Endothelial cell of umbilical vein (primary cell): ENCODE results near the gene MRPL4. TPM values are rescaled to one million over a fixed set of nuclear protein-coding genes. Genes with fewer than 3 reads are reported as not detected.

Experiments
- BruUV-seq: library from RNA; stranded (reverse); fragments of 400-500 nt; replicated peaks from 2 replicates; lab custom pipeline; 2021; lab: Mats Ljungman, UMichigan
- CTCF ChIA-PET: fragments of 300-600, 350-600 bp; sonication (Branson Sonifier 250); formaldehyde crosslinking; loops from one replicate; lab custom pipeline; 2021; ENCODE audit warnings: antibody characterized with exemption, inconsistent platforms; lab: Charles Lee
- POLR2A ChIA-PET: fragments of 300-600, 350-600 bp; sonication (Branson Sonifier 250); formaldehyde crosslinking; loops from one replicate; lab custom pipeline; 2021; ENCODE audit warnings: antibody characterized with exemption, inconsistent platforms; lab: Charles Lee
- DNase-seq: peaks from one replicate; pipeline ENCODE4 v3.0.0-alpha.2; 2011; ENCODE audit warnings: low read depth, low spot score
- FAIRE-seq: peaks from 2 replicates; lab custom pipeline; 2011; peaks lifted over from hg19 to GRCh38; lab: Jason Lieb, UNC
- H2AFZ ChIP-seq: 2 replicates; pipeline ENCODE4 v1.6.0; 2012; ENCODE audit warnings: low read depth, low read length, control low read depth, inconsistent platforms
- H3K27ac ChIP-seq: 2 replicates; pipeline ENCODE4 v1.5.1; 2011; ENCODE audit warnings: low read depth, mild to moderate bottlenecking, control low read depth, low read length, moderate library complexity; ENCODE audit not compliant: insufficient read depth
- H3K27me3 ChIP-seq, 2 experiments: 2 replicates each; pipeline versions ENCODE4 v1.6.0 to v1.6.1; 2011; ENCODE audit warnings: low read length in 2 of 2, mixed read lengths in 1 of 2; ENCODE audit not compliant: control insufficient read depth in 2 of 2, insufficient read depth in 2 of 2
- H3K36me3 ChIP-seq, 2 experiments: 2 replicates in 1 of 2; 3 replicates in 1 of 2; pipeline ENCODE4 v1.5.1; 2011; ENCODE audit warnings: low read length in 2 of 2, mild to moderate bottlenecking in 1 of 2, moderate library complexity in 1 of 2; ENCODE audit not compliant: control insufficient read depth in 2 of 2, insufficient read depth in 2 of 2; ENCODE audit errors: extremely low read depth in 1 of 2
- H3K4me1 ChIP-seq: 3 replicates; pipeline ENCODE4 v1.5.1; 2011; ENCODE audit warnings: mild to moderate bottlenecking, low read length; ENCODE audit not compliant: control insufficient read depth, insufficient read depth; ENCODE audit errors: extremely low read depth
- H3K4me2 ChIP-seq: 2 replicates; pipeline ENCODE4 v1.6.1; 2011; ENCODE audit warnings: low read length, control low read depth, mixed read lengths; ENCODE audit not compliant: insufficient read depth
- H3K4me3 ChIP-seq, 3 experiments: fragments of 200-600 bp in 1 of 3; sonication (generic), shearing (Covaris generic) in 1 of 3; replicated peaks in 1 of 3; 2 replicates each; pipeline ENCODE4 v1.5.1; 2011 to 2016; ENCODE audit warnings: control low read depth in 3 of 3, low read length in 3 of 3, mild to moderate bottlenecking in 2 of 3, inconsistent platforms in 1 of 3, low read depth in 1 of 3, moderate library complexity in 1 of 3; ENCODE audit not compliant: insufficient read depth in 1 of 3
- H3K79me2 ChIP-seq: 2 replicates; pipeline ENCODE4 v1.6.0; 2012; ENCODE audit warnings: low read length, inconsistent platforms; ENCODE audit not compliant: control insufficient read depth, insufficient read depth
- H3K9ac ChIP-seq: replicated peaks from 2 replicates; pipeline ENCODE3; 2011; ENCODE audit warnings: low read length, control low read depth; ENCODE audit not compliant: insufficient read depth; ENCODE audit errors: extremely low read depth
- H3K9me1 ChIP-seq: replicated peaks from 3 replicates; pipeline ENCODE4 v1.6.0; 2011; ENCODE audit warnings: mild to moderate bottlenecking, low read length; ENCODE audit not compliant: control insufficient read depth, insufficient read depth; ENCODE audit errors: extremely low read depth
- H3K9me3 ChIP-seq: replicated peaks from 2 replicates; pipeline ENCODE4 v1.5.1; 2012; ENCODE audit warnings: low read length, inconsistent platforms; ENCODE audit not compliant: control insufficient read depth, insufficient read depth
- H4K20me1 ChIP-seq: replicated peaks from 2 replicates; pipeline ENCODE3; 2011; ENCODE audit warnings: mild to moderate bottlenecking, low read length; ENCODE audit not compliant: control insufficient read depth, insufficient read depth; ENCODE audit errors: extremely low read depth
- EZH2 ChIP-seq: IDR thresholded peaks from 2 replicates; pipeline ENCODE4 v1.6.1; 2012; ENCODE audit warnings: borderline replicate concordance, low read depth, mild to moderate bottlenecking, moderate library complexity, low read length, inconsistent platforms; ENCODE audit not compliant: severe bottlenecking
- FOS ChIP-seq: IDR thresholded peaks from 2 replicates; pipeline ENCODE4 v1.6.1; 2011; ENCODE audit warnings: mild to moderate bottlenecking, low read length, moderate library complexity, borderline replicate concordance; ENCODE audit not compliant: insufficient read depth
- GATA2 ChIP-seq: IDR thresholded peaks from 2 replicates; pipeline ENCODE4 v1.7.0; 2011; ENCODE audit warnings: low read depth, mild to moderate bottlenecking, moderate library complexity, mixed read lengths, low read length; ENCODE audit not compliant: insufficient read length, insufficient read depth
- JUN ChIP-seq: IDR thresholded peaks from 2 replicates; pipeline ENCODE4 v1.6.1; 2011; ENCODE audit warnings: borderline replicate concordance, low read depth; ENCODE audit not compliant: insufficient read length, insufficient read depth
- MAX ChIP-seq: IDR thresholded peaks from 2 replicates; pipeline ENCODE4 v1.6.1; 2011; ENCODE audit not compliant: insufficient read depth, insufficient read length
- MYC ChIP-seq: IDR thresholded peaks from one replicate; pipeline ENCODE4 v1.6.1; 2011; ENCODE audit warnings: mild to moderate bottlenecking, low read depth, low read length
- POLR2A ChIP-seq: IDR thresholded peaks from 2 replicates; pipeline ENCODE4 v1.6.1; 2012; ENCODE audit warnings: low read depth, mild to moderate bottlenecking, control low read depth, low read length
- POLR2AphosphoS5 ChIP-seq: IDR thresholded peaks from 2 replicates; pipeline ENCODE4 v1.6.1; 2012; ENCODE audit warnings: low read depth, mild to moderate bottlenecking, control low read depth, low read length, moderate library complexity; ENCODE audit not compliant: insufficient read depth
- dilution Hi-C: fragments of 300-500 bp; cut with MboI; formaldehyde crosslinking; loops from one replicate; pipeline ENCODE4 v1.15.0; 2019; ENCODE audit warnings: low sequenced_read_pairs; ENCODE audit not compliant: extremely low pct_ligation_motif_present
- intact Hi-C: fragments of 100-400 bp; cut with micrococcal nuclease; formaldehyde crosslinking; loops from one replicate; pipeline ENCODE4 v1.10.0; 2022
- polyA plus RNA-seq, 4 experiments: library from polyadenylated mRNA; depleted of rRNA in 3 of 4; stranded (reverse) in 3 of 4; unstranded in 1 of 4; fragments of >200 nt; gene quantifications; 2 replicates each; pipeline versions ENCODE4 v1.2.1 to v1.2.3, GENCODE V29; 2011 to 2012; ENCODE audit warnings: missing spikeins in 1 of 4
- total RNA-seq: library from RNA; stranded (reverse); gene quantifications from 2 replicates; pipeline ENCODE4 v1.2.3, GENCODE V29; 2021
- TF ChIP-seq, protein P1 (sequence below), 2 donors: IDR thresholded peaks; 1 replicate in 1 of 2; 2 replicates in 1 of 2; pipeline ENCODE4 v1.5.1; 2011; ENCODE audit warnings: low read length in 2 of 2, mild to moderate bottlenecking in 2 of 2, moderate library complexity in 2 of 2, control low read depth in 1 of 2, inconsistent platforms in 1 of 2, low read depth in 1 of 2; ENCODE audit not compliant: insufficient read depth in 1 of 2; ENCODE audit errors: extremely low read depth in 1 of 2

The MRPL4 gene
- total and polyA plus RNA-seq, 2 donors (not counting 3 experiments of a cell fraction or from before 2014, with no cell fraction given), result 70.4 to 118 TPM

- no peak for TF ChIP-seq EZH2
- TF ChIP-seq MYC, result no peak
- TF ChIP-seq POLR2AphosphoS5, result no peak
- no peak for TF ChIP-seq MAX
- TF ChIP-seq GATA2, result no peak
- no peak for TF ChIP-seq FOS
- no peak for TF ChIP-seq POLR2A
- no peak for TF ChIP-seq JUN
- TF ChIP-seq, protein P1, sequence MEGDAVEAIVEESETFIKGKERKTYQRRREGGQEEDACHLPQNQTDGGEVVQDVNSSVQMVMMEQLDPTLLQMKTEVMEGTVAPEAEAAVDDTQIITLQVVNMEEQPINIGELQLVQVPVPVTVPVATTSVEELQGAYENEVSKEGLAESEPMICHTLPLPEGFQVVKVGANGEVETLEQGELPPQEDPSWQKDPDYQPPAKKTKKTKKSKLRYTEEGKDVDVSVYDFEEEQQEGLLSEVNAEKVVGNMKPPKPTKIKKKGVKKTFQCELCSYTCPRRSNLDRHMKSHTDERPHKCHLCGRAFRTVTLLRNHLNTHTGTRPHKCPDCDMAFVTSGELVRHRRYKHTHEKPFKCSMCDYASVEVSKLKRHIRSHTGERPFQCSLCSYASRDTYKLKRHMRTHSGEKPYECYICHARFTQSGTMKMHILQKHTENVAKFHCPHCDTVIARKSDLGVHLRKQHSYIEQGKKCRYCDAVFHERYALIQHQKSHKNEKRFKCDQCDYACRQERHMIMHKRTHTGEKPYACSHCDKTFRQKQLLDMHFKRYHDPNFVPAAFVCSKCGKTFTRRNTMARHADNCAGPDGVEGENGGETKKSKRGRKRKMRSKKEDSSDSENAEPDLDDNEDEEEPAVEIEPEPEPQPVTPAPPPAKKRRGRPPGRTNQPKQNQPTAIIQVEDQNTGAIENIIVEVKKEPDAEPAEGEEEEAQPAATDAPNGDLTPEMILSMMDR (IDR thresholded peaks at IDR 0.05; ENCODE audit: extremely low read depth in 1 of 2, insufficient read depth in 1 of 2, low read depth in 1 of 2, low read length in 2 of 2), result no peak
- POLR2A ChIA-PET, result interaction anchor here (2.0 kb wide), 1 partner anchor 129 kb away, joined by 13 read pairs; no protein-coding TSS in a partner anchor
- H3K36me3 ChIP-seq, result peaks cover 3 to 15% of the 10 kb centered on the region in 2 experiments
- CTCF ChIA-PET, result interaction anchor here (0.7 to 10.0 kb wide), 12 partner anchors 9 to 329 kb away, joined by 3 to 606 read pairs (median 12); partner anchors contain the start of genes CDC37, ICAM1, RAVER1 and TYK2
- H3K9ac ChIP-seq, result no peak overlapping the region
- no peak for FAIRE-seq
- BruUV-seq, result no TSS peak
- no peak overlapping the region for H2AFZ ChIP-seq
- intact Hi-C loops (no loop called here), dilution Hi-C loops (no loop called here)
- H3K4me1 ChIP-seq, result no peaks in the 10 kb centered on the region
- H3K4me3 ChIP-seq, result no peak overlapping the region
- no peaks in the 10 kb centered on the region for H4K20me1 ChIP-seq
- no peaks in the 10 kb centered on the region for H3K27me3 ChIP-seq
- H3K9me1 ChIP-seq, result no peaks in the 10 kb centered on the region
- DNase-seq, result no peak
- H3K9me3 ChIP-seq, result no peaks in the 10 kb centered on the region
- H3K79me2 ChIP-seq, result no peaks in the 10 kb centered on the region
- H3K27ac ChIP-seq, result no peak overlapping the region
- no peak overlapping the region for H3K4me2 ChIP-seq
Observed at GRCh38 chr19:10260141-10260584, 8.1 kb downstream of the MRPL4 start.
